GM19193 (cell line): ENCODE data around the gene FAM124B.

ENCODE experiments used
- POLR2A ChIP-seq: IDR thresholded peaks from 4 replicates; pipeline ENCODE4 v1.6.1; 2011; ENCODE audit not compliant: insufficient read depth, insufficient read length; ENCODE audit errors: extremely low read depth

FAM124B gene

GRCh38 chr2:224427471-224427870, 25.6 kb upstream of the FAM124B start:
- no peak for TF ChIP-seq POLR2A

DNA sequence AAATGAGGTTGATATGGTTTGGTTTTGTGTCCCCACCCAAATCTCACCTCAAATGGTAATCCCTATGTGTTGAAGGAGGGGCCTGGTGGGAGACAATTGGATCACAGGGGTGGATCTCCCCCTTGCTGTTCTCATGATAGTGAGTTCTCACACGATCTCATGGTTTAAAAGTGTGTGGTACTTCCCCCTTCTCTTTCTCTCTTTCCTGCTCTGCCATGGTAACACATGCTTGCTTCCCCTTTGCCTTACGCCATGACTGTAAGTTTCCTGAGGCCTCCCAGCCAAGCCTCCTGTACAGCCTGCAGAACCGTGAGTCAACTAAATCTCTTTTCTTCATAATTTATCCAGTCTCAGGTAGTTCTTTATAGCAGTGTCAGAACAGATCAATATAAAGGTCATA, 24.7 kb upstream of the FAM124B start:
- TF ChIP-seq POLR2A, result no peak

- no peak for TF ChIP-seq POLR2A
These were observed 19.2 kb upstream of the FAM124B start for GRCh38 chr2:224421065-224421464.

- TF ChIP-seq POLR2A, result no peak
These were observed 16.0 kb upstream of the FAM124B start for GRCh38 chr2:224417947-224418346.

DNA sequence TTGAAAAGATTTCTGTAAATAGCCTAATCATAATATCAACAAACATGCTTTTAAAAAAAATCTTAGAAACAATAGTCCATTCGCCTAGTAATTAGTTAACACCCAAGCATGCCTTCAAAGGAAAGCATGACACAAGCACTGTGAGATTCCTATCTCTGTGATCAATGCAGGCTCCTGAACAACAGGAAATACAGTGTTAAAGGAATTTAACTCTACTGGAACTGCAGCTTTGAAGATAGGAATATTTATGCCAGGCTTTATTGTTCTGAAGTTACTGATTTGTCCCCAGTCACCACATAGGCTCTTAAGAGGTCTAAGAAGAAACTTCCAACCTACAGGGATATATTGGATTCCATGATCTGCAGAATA, 15.4 kb upstream of the FAM124B start:
- no peak for TF ChIP-seq POLR2A

- TF ChIP-seq POLR2A, result no peak
These were observed 14.9 kb upstream of the FAM124B start for GRCh38 chr2:224416656-224417360.

GRCh38 chr2:224413381-224413780, 11.5 kb upstream of the FAM124B start:
- TF ChIP-seq POLR2A, result no peak

GRCh38 chr2:224412141-224413015, 10.5 kb upstream of the FAM124B start:
- no peak for TF ChIP-seq POLR2A

DNA sequence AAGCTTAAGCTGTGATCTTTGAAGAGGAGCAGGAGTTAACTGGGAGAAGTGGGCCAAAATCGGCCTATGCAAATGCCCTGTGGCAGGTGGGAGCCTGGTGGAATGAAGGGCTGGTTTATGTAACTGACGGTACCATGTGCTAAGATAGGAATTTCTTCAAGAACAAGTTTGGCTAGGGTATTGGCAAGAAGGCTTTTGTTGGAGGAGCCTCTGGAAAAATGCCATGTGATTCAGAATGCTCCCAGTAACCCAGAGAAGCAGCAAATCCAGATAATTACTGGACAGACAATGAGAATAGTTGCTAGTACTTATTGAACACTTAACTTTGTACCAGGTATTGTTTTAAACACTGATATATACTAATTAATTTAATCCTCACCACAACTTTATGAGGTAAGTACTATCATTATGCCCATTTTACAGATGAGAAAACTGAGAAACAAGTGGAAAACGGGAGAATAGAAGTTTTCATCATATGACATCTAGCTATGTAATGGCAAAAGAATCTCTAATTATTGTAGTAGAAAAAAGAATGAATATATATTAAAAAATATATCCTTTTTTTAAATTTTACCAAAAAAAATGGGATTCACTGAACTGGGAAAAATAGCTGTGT, 9.1 kb upstream of the FAM124B start:
- TF ChIP-seq POLR2A, result no peak

DNA sequence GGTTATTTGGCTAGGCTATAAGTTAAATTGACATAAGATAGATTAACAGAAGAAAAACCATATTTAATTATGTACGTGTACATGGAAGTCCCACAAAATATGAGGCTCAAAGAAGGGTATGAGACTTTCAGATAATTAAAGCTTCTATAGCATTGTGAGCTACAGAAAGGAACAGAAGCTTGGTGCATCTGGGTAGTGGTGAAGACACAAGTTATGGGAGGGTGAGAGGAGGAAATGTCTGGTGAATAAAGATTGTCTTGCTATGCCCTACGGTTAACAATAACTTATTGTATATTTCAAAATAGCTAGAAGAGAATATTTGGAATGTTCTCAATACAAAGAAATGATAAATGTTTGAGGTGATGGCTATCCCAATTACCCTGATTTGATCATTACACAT, 6.8 kb upstream of the FAM124B start:
- no peak for TF ChIP-seq POLR2A

GRCh38 chr2:224407241-224407701, 5.4 kb upstream of the FAM124B start:
- no peak for TF ChIP-seq POLR2A

GRCh38 chr2:224405841-224406370, 4.0 kb upstream of the FAM124B start:
- no peak for TF ChIP-seq POLR2A

- TF ChIP-seq POLR2A, result no peak
These were observed 3.5 kb upstream of the FAM124B start for GRCh38 chr2:224405412-224405811.

DNA sequence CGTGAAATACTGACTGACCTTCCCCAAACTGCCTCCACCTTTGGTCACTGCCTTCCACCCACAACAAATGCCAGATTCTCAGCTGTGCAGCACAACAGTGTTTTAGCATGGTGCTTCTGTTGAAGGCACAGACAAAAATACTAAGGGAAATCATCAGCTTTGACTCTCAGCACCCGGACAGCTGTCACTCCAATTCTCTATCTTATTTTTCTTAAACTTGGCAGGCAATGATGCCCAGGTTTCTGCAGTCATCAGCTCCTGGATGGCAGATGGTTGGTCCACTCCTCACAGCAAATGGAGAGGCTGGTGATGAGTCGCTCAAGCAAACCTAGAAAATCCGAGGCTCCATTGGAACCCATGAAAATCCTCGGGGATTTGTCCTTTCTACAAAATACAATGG, 2.9 kb upstream of the FAM124B start:
- TF ChIP-seq POLR2A, result no peak

DNA sequence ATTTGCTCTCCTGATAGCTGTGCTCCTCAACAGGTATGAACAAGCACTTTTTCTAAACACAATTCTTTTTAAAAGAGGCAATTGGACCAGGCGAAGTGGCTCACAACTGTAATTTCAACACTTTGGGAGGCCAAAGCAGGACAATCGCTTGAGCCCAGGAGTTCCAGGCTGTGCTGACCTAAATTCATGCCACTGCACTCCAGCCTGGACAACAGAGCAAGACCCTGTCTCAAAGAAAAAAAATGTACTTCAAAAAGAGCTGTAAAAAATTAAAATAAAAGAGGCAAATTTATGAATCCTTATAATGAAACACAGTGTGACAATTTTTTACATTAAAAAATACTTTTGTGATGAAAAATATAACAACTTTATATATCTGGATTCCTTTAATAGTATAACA, 1.8 kb upstream of the FAM124B start:
- TF ChIP-seq POLR2A, result no peak
